GM12865 (cell line): ENCODE data around the gene TNFAIP3.

Experiments
- DNase-seq: peaks from one replicate; pipeline ENCODE4 v3.0.0; 2010; ENCODE audit warnings: low read depth
- H3K4me3 ChIP-seq: 2 replicates; pipeline ENCODE4 v1.5.1; 2011; ENCODE audit warnings: mild to moderate bottlenecking, low read depth, low read length, control low read depth
- CTCF ChIP-seq: IDR thresholded peaks from 2 replicates; pipeline ENCODE4 v1.5.1; 2011; ENCODE audit warnings: low read length, control low read depth, low read depth, inconsistent platforms; ENCODE audit not compliant: insufficient read depth; ENCODE audit errors: missing control alignments

Gene TNFAIP3

GRCh38 chr6:137907170-137907569 lies 40.1 kb downstream of the TNFAIP3 start:
- H3K4me3 ChIP-seq = no peak overlapping the region
- no peak for DNase-seq
- no peak for TF ChIP-seq CTCF

DNA sequence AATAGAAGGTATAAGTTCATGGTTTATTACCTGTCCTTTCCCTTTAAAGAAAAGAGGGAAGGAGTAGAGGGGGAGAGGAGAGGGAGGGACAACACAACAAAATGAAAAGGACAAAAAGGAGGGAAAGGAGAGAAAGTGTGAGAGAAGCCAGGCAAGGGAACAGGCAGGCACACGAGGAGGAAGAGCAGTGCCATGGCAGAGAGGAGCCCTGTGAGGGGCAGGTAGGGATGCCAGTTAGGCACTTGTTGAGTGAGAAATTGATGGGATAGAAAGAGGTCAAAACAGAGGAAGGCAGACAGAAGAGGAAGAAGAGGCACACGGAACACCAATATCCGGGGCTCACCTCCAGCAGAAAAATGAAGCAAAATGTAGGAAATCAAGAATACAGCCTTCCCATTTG lies 42.5 kb downstream of the TNFAIP3 start:
- H3K4me3 ChIP-seq = peak overlapping the region; percentile 62
- no peak for DNase-seq
- no peak for TF ChIP-seq CTCF

DNA sequence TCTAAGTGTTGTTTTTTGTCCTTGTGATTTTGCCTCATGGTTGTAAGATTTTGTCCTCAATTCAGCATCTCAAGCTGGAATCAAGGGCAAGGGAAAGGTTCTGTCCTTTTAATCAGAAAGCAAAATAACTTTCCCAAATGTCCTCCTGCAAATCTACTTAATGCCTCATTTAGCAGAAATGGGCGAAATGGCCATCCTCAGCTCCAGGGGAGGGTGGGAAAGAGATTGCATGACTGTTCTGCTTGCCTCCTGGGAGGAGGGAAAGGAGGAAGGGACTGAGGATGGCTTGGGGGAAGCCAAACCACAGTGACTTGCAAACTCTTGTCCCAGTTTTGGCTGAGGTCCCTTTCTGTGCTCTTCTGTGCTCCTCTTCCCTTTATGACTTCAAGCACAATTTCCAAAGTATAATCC lies 43.4 kb downstream of the TNFAIP3 start:
- peak overlapping the region; percentile 62 for H3K4me3 ChIP-seq
- no peak for DNase-seq
- TF ChIP-seq CTCF = no peak

GRCh38 chr6:137910843-137911456 lies 43.9 kb downstream of the TNFAIP3 start:
- no peak for TF ChIP-seq CTCF
- DNase-seq = peak; percentile 54
- H3K4me3 ChIP-seq = peak overlapping the region; percentile 62

GRCh38 chr6:137911675-137912191 lies 44.7 kb downstream of the TNFAIP3 start:
- TF ChIP-seq CTCF = no peak
- H3K4me3 ChIP-seq = peak overlapping the region; percentile 62
- DNase-seq = peak; percentile 77

GRCh38 chr6:137912813-137913212 lies 45.8 kb downstream of the TNFAIP3 start:
- no peak for TF ChIP-seq CTCF
- no peak for DNase-seq

DNA sequence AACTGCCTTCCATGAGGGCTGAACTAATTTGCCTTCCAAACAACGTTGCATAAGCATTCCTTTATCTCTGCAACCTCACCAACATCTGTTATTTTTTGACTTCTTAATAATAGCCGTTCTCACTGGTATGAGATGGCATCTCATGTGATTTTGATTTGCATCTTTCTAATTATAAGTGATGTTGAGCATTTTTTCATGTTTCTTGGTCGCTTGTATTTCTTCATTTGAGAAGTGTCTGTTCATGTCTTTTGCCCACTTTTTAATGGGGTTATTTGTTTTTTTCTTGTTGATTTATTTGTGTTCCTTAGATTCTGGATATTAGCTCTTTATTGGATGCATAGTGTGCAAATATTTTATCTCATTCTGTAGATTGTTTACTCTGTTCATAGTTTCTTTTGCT lies 46.4 kb downstream of the TNFAIP3 start:
- TF ChIP-seq CTCF = no peak
- no peak overlapping the region for H3K4me3 ChIP-seq
- no peak for DNase-seq

More at GRCh38 chr6:137912813-137913212, 45.8 kb downstream of the TNFAIP3 start:
- no peak overlapping the region for H3K4me3 ChIP-seq
